ENCODE data around the gene TMEM187. TPM values are rescaled to one million over a fixed set of nuclear protein-coding genes. Genes with fewer than 3 reads are reported as not detected.

Gene TMEM187
- total and polyA plus RNA-seq, 10 of the 15 experiments (the other 5 are each of a cell fraction or from before 2014, with no cell fraction given): 0.45 to 8.5 (median 4.1) TPM

- TF ChIP-seq BCLAF1 (IDR thresholded peaks at IDR 0.05) (no peak), TARDBP (IDR thresholded peaks at IDR 0.05; ENCODE audit: borderline replicate concordance) (no peak), PML (IDR thresholded peaks at IDR 0.05; ENCODE audit: low read length) (no peak), SMAD1 (IDR thresholded peaks at IDR 0.05; ENCODE audit: low read depth, partially characterized antibody) (no peak), JUNB (IDR thresholded peaks at IDR 0.05) (no peak), CTCF (IDR thresholded peaks at IDR 0.05 in 2 of 3, conservative IDR thresholded peaks at IDR 0.05 in 1 of 3; ENCODE audit: control insufficient read depth in 2 of 3, extremely low read depth in 1 of 3, insufficient read depth in 1 of 3, low read depth in 3 of 3, low read length in 3 of 3) (peak; percentile 29 to 60 (median 32); a peak in 3 of 6 replicates), SIX5 (IDR thresholded peaks at IDR 0.05; ENCODE audit: low read depth, low read length, severe bottlenecking) (no peak), RCOR1 (conservative IDR thresholded peaks at IDR 0.05; ENCODE audit: low read depth, low read length) (no peak), ZBED1 (IDR thresholded peaks at IDR 0.05; ENCODE audit: borderline replicate concordance) (no peak)
- TF ChIP-seq, protein P1, sequence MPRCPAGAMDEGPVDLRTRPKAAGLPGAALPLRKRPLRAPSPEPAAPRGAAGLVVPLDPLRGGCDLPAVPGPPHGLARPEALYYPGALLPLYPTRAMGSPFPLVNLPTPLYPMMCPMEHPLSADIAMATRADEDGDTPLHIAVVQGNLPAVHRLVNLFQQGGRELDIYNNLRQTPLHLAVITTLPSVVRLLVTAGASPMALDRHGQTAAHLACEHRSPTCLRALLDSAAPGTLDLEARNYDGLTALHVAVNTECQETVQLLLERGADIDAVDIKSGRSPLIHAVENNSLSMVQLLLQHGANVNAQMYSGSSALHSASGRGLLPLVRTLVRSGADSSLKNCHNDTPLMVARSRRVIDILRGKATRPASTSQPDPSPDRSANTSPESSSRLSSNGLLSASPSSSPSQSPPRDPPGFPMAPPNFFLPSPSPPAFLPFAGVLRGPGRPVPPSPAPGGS (IDR thresholded peaks at IDR 0.05; ENCODE audit: borderline replicate concordance, insufficient read depth, low read depth, low read length, poor library complexity, severe bottlenecking): no peak
- TF ChIP-seq, protein P2, sequence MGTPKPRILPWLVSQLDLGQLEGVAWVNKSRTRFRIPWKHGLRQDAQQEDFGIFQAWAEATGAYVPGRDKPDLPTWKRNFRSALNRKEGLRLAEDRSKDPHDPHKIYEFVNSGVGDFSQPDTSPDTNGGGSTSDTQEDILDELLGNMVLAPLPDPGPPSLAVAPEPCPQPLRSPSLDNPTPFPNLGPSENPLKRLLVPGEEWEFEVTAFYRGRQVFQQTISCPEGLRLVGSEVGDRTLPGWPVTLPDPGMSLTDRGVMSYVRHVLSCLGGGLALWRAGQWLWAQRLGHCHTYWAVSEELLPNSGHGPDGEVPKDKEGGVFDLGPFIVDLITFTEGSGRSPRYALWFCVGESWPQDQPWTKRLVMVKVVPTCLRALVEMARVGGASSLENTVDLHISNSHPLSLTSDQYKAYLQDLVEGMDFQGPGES (IDR thresholded peaks at IDR 0.05): no peak
- TF ChIP-seq, protein P3, sequence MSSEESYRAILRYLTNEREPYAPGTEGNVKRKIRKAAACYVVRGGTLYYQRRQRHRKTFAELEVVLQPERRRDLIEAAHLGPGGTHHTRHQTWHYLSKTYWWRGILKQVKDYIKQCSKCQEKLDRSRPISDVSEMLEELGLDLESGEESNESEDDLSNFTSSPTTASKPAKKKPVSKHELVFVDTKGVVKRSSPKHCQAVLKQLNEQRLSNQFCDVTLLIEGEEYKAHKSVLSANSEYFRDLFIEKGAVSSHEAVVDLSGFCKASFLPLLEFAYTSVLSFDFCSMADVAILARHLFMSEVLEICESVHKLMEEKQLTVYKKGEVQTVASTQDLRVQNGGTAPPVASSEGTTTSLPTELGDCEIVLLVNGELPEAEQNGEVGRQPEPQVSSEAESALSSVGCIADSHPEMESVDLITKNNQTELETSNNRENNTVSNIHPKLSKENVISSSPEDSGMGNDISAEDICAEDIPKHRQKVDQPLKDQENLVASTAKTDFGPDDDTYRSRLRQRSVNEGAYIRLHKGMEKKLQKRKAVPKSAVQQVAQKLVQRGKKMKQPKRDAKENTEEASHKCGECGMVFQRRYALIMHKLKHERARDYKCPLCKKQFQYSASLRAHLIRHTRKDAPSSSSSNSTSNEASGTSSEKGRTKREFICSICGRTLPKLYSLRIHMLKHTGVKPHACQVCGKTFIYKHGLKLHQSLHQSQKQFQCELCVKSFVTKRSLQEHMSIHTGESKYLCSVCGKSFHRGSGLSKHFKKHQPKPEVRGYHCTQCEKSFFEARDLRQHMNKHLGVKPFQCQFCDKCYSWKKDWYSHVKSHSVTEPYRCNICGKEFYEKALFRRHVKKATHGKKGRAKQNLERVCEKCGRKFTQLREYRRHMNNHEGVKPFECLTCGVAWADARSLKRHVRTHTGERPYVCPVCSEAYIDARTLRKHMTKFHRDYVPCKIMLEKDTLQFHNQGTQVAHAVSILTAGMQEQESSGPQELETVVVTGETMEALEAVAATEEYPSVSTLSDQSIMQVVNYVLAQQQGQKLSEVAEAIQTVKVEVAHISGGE (CRISPR knock-in tag; IDR thresholded peaks at IDR 0.05): no peak
Measured at GRCh38 chrX:153924149-153924861, 48.2 kb upstream of the TMEM187 start (continued).

Measured in GM12878 (cell line).